DND-41 (cell line): ENCODE results near the gene ZNF69.
"Not testable (repeated sequence)": the region's sequence is repeated elsewhere in the genome, so short reads cannot be mapped to it uniquely, and the experiment has no call there.

ENCODE experiments used
- EZH2 ChIP-seq: IDR thresholded peaks from 3 replicates; pipeline ENCODE4 v1.6.1; 2012; ENCODE audit warnings: borderline replicate concordance, low read depth, mild to moderate bottlenecking, moderate library complexity, low read length, inconsistent platforms; ENCODE audit not compliant: severe bottlenecking
- TF ChIP-seq, protein P1 (sequence below): IDR thresholded peaks from 2 replicates; pipeline ENCODE4 v1.5.1; 2012; ENCODE audit warnings: borderline replicate concordance, low read length, moderate library complexity, mild to moderate bottlenecking; ENCODE audit not compliant: poor library complexity, severe bottlenecking; ENCODE audit errors: extremely low read depth

DNA sequence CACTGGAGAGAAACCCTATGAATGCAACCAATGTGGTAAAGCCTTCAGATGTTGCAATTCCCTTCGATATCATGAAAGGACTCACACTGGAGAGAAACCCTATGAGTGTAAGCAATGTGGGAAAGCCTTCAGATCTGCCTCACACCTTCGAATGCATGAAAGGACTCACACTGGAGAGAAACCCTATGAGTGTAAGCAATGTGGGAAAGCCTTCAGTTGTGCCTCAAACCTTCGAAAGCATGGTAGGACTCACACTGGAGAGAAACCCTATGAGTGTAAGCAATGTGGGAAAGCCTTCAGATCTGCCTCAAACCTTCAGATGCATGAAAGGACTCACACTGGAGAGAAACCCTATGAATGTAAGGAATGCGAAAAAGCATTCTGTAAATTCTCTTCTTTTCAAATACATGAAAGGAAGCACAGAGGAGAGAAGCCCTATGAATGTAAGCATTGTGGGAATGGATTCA is 62.1 kb downstream of the ZNF69 start:
- TF ChIP-seq, protein P1, sequence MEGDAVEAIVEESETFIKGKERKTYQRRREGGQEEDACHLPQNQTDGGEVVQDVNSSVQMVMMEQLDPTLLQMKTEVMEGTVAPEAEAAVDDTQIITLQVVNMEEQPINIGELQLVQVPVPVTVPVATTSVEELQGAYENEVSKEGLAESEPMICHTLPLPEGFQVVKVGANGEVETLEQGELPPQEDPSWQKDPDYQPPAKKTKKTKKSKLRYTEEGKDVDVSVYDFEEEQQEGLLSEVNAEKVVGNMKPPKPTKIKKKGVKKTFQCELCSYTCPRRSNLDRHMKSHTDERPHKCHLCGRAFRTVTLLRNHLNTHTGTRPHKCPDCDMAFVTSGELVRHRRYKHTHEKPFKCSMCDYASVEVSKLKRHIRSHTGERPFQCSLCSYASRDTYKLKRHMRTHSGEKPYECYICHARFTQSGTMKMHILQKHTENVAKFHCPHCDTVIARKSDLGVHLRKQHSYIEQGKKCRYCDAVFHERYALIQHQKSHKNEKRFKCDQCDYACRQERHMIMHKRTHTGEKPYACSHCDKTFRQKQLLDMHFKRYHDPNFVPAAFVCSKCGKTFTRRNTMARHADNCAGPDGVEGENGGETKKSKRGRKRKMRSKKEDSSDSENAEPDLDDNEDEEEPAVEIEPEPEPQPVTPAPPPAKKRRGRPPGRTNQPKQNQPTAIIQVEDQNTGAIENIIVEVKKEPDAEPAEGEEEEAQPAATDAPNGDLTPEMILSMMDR, result not testable (repeated sequence)
- TF ChIP-seq EZH2, result not testable (repeated sequence)
